ENCODE measurements around the gene ABCG2. TPM values are rescaled to one million over a fixed set of nuclear protein-coding genes. Genes with fewer than 3 reads are reported as not detected.
"Not testable (repeated sequence)": the region's sequence is repeated elsewhere in the genome, so short reads cannot be mapped to it uniquely, and the experiment has no call there.

The ABCG2 gene
- total and polyA plus RNA-seq, 3 donors from 2014 or later = 4.3 to 9.5 (median 9.4) TPM

- Histone ChIP-seq H3K9me3 (no peaks in the 10 kb centered on the region), H3K27ac (peak overlapping the region in 1 of 2 donors; percentile 39), H3K27me3 (no peaks in the 10 kb centered on the region), H3K36me3 (ENCODE audit: low read depth, missing control alignments) (no peaks in the 10 kb centered on the region), H3K4me1 (no peaks in the 10 kb centered on the region), H3K4me3 (peak overlapping the region; percentile 57 to 76)
- 13 to 18% methylated on average over 12 of the region's 12 CpGs for WGBS, 2 donors
- DNase-seq = no peak
- TF ChIP-seq, protein P1, sequence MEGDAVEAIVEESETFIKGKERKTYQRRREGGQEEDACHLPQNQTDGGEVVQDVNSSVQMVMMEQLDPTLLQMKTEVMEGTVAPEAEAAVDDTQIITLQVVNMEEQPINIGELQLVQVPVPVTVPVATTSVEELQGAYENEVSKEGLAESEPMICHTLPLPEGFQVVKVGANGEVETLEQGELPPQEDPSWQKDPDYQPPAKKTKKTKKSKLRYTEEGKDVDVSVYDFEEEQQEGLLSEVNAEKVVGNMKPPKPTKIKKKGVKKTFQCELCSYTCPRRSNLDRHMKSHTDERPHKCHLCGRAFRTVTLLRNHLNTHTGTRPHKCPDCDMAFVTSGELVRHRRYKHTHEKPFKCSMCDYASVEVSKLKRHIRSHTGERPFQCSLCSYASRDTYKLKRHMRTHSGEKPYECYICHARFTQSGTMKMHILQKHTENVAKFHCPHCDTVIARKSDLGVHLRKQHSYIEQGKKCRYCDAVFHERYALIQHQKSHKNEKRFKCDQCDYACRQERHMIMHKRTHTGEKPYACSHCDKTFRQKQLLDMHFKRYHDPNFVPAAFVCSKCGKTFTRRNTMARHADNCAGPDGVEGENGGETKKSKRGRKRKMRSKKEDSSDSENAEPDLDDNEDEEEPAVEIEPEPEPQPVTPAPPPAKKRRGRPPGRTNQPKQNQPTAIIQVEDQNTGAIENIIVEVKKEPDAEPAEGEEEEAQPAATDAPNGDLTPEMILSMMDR (IDR thresholded peaks at IDR 0.05) = no peak
- no peak for TF ChIP-seq POLR2A (IDR thresholded peaks at IDR 0.05)
- intact Hi-C loops (cut with DNase I; ENCODE audit: low total_unique reads) = no loop called here
Measured at GRCh38 chr4:88158038-88158488, 376 bp downstream of the ABCG2 start.

- H3K4me1 ChIP-seq; H3K9me3 ChIP-seq; DNase-seq; H3K27me3 ChIP-seq; H3K27ac ChIP-seq; H3K4me3 ChIP-seq; H3K36me3 ChIP-seq (ENCODE audit: low read depth, missing control alignments); intact Hi-C loops (cut with DNase I; ENCODE audit: low total_unique reads): not testable (repeated sequence)
- WGBS, 2 donors = 95% methylated on average over 8 of the region's 8 CpGs
Measured at GRCh38 chr4:88152331-88152730, 6.1 kb downstream of the ABCG2 start.

- Histone ChIP-seq H3K27ac (no peak overlapping the region), H3K9me3 (no peaks in the 10 kb centered on the region), H3K4me3 (no peak overlapping the region), H3K36me3 (ENCODE audit: low read depth, missing control alignments) (no peaks in the 10 kb centered on the region), H3K4me1 (no peaks in the 10 kb centered on the region), H3K27me3 (no peaks in the 10 kb centered on the region)
- intact Hi-C loops (cut with DNase I; ENCODE audit: low total_unique reads) = no loop called here
- DNase-seq = no peak
- TF ChIP-seq, protein P1 (IDR thresholded peaks at IDR 0.05) = no peak
- TF ChIP-seq POLR2A (IDR thresholded peaks at IDR 0.05) = no peak
- 49 to 64% methylated on average over 2 of the region's 2 CpGs for WGBS, 2 donors
Measured at GRCh38 chr4:88148560-88148959, 9.9 kb downstream of the ABCG2 start.

GRCh38 chr4:88147799-88148217 is 10.6 kb downstream of the ABCG2 start:
- Histone ChIP-seq H3K36me3 (ENCODE audit: low read depth, missing control alignments) (no peaks in the 10 kb centered on the region), H3K27me3 (no peaks in the 10 kb centered on the region), H3K9me3 (no peaks in the 10 kb centered on the region), H3K4me1 (no peaks in the 10 kb centered on the region), H3K27ac (no peak overlapping the region), H3K4me3 (no peak overlapping the region)
- intact Hi-C loops (cut with DNase I; ENCODE audit: low total_unique reads) = no loop called here
- WGBS, 2 donors = 72 to 85% methylated on average over 4 of the region's 4 CpGs
- TF ChIP-seq, protein P1 (IDR thresholded peaks at IDR 0.05) = no peak
- TF ChIP-seq POLR2A (IDR thresholded peaks at IDR 0.05) = no peak
- no peak for DNase-seq

GRCh38 chr4:88146891-88147290 is 11.5 kb downstream of the ABCG2 start:
- no peak for DNase-seq
- no peaks in the 10 kb centered on the region for H3K9me3 ChIP-seq
- no peak overlapping the region for H3K27ac ChIP-seq
- H3K4me3 ChIP-seq = no peak overlapping the region
- H3K36me3 ChIP-seq (ENCODE audit: low read depth, missing control alignments) = no peaks in the 10 kb centered on the region
- intact Hi-C loops (cut with DNase I; ENCODE audit: low total_unique reads) = no loop called here
- no peaks in the 10 kb centered on the region for H3K4me1 ChIP-seq
- TF ChIP-seq POLR2A (IDR thresholded peaks at IDR 0.05) = no peak
- TF ChIP-seq, protein P1 (IDR thresholded peaks at IDR 0.05) = no peak
- H3K27me3 ChIP-seq = no peaks in the 10 kb centered on the region

Data from testis (tissue), 3 donors.